ENCODE measurements around the gene BRD4. TPM values are rescaled to one million over a fixed set of nuclear protein-coding genes. Genes with fewer than 3 reads are reported as not detected.
A peak's percentile ranks its signal among the peaks of the same experiment; 100 is the strongest.

The BRD4 gene
- total and polyA plus RNA-seq, 2 of the 13 experiments (the other 11 are each of a cell fraction or from before 2014, with no cell fraction given), result 10.5 to 11.4 TPM

DNA sequence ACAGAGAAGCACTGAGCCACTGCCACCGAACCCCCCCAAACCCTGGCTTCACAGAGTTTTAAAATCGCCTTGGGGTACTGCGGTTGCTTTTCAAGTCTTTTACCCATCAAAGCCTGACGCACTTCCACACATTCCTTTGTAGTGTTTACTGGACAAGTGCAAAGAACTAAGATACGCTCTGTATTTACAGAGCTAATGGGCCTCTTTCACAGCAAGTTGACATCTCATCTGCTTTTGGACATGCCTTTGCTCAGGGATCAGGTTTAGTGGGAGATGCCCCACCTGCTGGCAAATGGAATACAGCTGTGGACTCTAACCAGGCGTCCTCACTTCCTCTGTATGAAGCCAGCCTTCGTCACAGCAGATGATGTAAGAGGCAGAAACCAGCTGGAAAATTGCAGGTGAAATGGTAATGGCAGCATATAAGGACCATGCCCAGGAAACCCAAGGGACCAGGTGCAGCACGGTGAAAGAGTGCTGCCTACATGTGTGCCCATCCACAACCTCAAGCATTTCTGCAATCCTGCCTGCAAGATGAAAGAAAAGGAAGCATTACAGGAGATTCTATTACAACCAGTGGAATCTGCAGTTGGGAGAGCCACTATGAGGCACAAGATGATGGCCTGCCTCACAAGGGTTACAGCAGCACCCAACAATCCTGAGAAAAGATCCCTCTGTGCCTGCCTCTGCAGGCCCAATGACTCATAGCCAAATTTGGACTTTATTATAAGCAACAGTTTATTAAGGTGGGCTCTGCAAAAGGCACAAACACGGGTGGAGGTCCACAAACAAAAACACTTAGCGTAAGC is 34.7 kb downstream of the BRD4 start (continued):
- no peak; the same call in 1 of the 2 replicates for TF ChIP-seq DRAP1 (CRISPR knock-in tag; IDR thresholded peaks at IDR 0.05)
- TF ChIP-seq, protein P1, sequence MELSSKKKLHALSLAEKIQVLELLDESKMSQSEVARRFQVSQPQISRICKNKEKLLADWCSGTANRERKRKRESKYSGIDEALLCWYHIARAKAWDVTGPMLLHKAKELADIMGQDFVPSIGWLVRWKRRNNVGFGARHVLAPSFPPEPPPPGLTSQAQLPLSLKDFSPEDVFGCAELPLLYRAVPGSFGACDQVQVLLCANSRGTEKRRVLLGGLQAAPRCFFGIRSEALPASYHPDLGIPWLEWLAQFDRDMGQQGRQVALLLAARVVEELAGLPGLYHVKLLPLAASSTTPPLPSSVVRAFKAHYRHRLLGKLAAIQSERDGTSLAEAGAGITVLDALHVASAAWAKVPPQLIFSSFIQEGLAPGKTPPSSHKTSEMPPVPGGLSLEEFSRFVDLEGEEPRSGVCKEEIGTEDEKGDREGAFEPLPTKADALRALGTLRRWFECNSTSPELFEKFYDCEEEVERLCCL (CRISPR knock-in tag; IDR thresholded peaks at IDR 0.05; ENCODE audit: borderline replicate concordance), result no peak
- no peak for TF ChIP-seq SMAD1 (CRISPR knock-in tag; IDR thresholded peaks at IDR 0.05; ENCODE audit: borderline replicate concordance, low read depth)
- no peak for TF ChIP-seq SIN3A (IDR thresholded peaks at IDR 0.05; ENCODE audit: borderline replicate concordance, low read depth, low read length)
- no peak for TF ChIP-seq PREB (CRISPR knock-in tag; IDR thresholded peaks at IDR 0.05)
- TF ChIP-seq ATF4 (CRISPR knock-in tag; IDR thresholded peaks at IDR 0.05), result peak in 1 of 2 experiments; percentile 100; a peak in 2 of 4 replicates
- no peak for TF ChIP-seq GATAD1 (CRISPR knock-in tag; IDR thresholded peaks at IDR 0.05)
- peak; percentile 38; the same call in 1 of the 2 replicates for TF ChIP-seq MEF2D (CRISPR knock-in tag; IDR thresholded peaks at IDR 0.05)
- no peak for TF ChIP-seq NFE2L1 (CRISPR knock-in tag; IDR thresholded peaks at IDR 0.05; ENCODE audit: borderline replicate concordance)
- no peak for TF ChIP-seq ZNF550 (CRISPR knock-in tag; IDR thresholded peaks at IDR 0.05; ENCODE audit: borderline replicate concordance)
- TF ChIP-seq POLR2AphosphoS5 (IDR thresholded peaks at IDR 0.05; ENCODE audit: low read depth, low read length), result 0 out of 2 replicates have a peak, but pooled peaks have one; percentile 23
- TF ChIP-seq ZBTB37 (CRISPR knock-in tag; IDR thresholded peaks at IDR 0.05), result no peak
- TF ChIP-seq, protein P2, sequence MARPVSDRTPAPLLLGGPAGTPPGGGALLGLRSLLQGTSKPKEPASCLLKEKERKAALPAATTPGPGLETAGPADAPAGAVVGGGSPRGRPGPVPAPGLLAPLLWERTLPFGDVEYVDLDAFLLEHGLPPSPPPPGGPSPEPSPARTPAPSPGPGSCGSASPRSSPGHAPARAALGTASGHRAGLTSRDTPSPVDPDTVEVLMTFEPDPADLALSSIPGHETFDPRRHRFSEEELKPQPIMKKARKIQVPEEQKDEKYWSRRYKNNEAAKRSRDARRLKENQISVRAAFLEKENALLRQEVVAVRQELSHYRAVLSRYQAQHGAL (CRISPR knock-in tag; IDR thresholded peaks at IDR 0.05; ENCODE audit: not compliant biosample characterization), result no peak
- peak; percentile 43 for TF ChIP-seq TBL1XR1 (IDR thresholded peaks at IDR 0.05; ENCODE audit: borderline replicate concordance, low read length, partially characterized antibody)
- no peak for TF ChIP-seq ZNF367 (CRISPR knock-in tag; IDR thresholded peaks at IDR 0.05; ENCODE audit: borderline replicate concordance)
- TF ChIP-seq, protein P3, sequence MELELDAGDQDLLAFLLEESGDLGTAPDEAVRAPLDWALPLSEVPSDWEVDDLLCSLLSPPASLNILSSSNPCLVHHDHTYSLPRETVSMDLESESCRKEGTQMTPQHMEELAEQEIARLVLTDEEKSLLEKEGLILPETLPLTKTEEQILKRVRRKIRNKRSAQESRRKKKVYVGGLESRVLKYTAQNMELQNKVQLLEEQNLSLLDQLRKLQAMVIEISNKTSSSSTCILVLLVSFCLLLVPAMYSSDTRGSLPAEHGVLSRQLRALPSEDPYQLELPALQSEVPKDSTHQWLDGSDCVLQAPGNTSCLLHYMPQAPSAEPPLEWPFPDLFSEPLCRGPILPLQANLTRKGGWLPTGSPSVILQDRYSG (CRISPR knock-in tag; IDR thresholded peaks at IDR 0.05), result no peak
- TF ChIP-seq GLI4 (CRISPR knock-in tag; IDR thresholded peaks at IDR 0.05; ENCODE audit: borderline replicate concordance), result no peak
- peak; percentile 88 for TF ChIP-seq KDM6A (CRISPR knock-in tag; IDR thresholded peaks at IDR 0.05; ENCODE audit: low read depth)
- TF ChIP-seq PHF20 (CRISPR knock-in tag; IDR thresholded peaks at IDR 0.05), result no peak
- TF ChIP-seq ZNF768 (CRISPR knock-in tag; IDR thresholded peaks at IDR 0.05), result no peak
- no peak for TF ChIP-seq HOXA9 (CRISPR knock-in tag; IDR thresholded peaks at IDR 0.05; ENCODE audit: borderline replicate concordance)
- TF ChIP-seq ZNF672 (CRISPR knock-in tag; IDR thresholded peaks at IDR 0.05), result no peak
